DND-41 (cell line): Measurements from ENCODE around the gene PTPDC1.

ENCODE experiments used
- ATAC-seq: fragments of 200-7000 bp; cut with Tn5 transposase; 3 replicates; pipeline ENCODE4 v1.9.1; 2021; ENCODE audit warnings: low read depth; ENCODE audit not compliant: insufficient read depth
- DNase-seq: peaks from one replicate; pipeline ENCODE4 v3.0.0-alpha.2; 2020
- H2AFZ ChIP-seq: 2 replicates; pipeline ENCODE4 v1.6.0; 2012; ENCODE audit warnings: low read depth, low read length
- H3K27ac ChIP-seq: 2 replicates; pipeline ENCODE4 v1.5.1; 2012; ENCODE audit warnings: low read length, inconsistent platforms
- H3K27me3 ChIP-seq: fragments of 200-600 bp; sonication (generic); 2 replicates; pipeline ENCODE4 v1.6.0; 2012; ENCODE audit warnings: low read length, mild to moderate bottlenecking, inconsistent platforms; ENCODE audit not compliant: insufficient read depth, poor library complexity
- H3K36me3 ChIP-seq: 2 replicates; pipeline ENCODE4 v1.5.1; 2012; ENCODE audit warnings: low read length, inconsistent platforms; ENCODE audit not compliant: insufficient read depth
- H3K4me1 ChIP-seq: 2 replicates; pipeline ENCODE4 v1.5.1; 2012; ENCODE audit warnings: mild to moderate bottlenecking, low read length; ENCODE audit not compliant: insufficient read depth
- H3K4me2 ChIP-seq: 2 replicates; pipeline ENCODE4 v1.6.0; 2012; ENCODE audit warnings: mild to moderate bottlenecking, moderate library complexity, low read length, inconsistent platforms; ENCODE audit not compliant: insufficient read depth
- H3K4me3 ChIP-seq, 2 experiments: fragments of 200-600 bp in 1 of 2; shearing (Covaris generic) in 1 of 2; 2 replicates each; pipeline ENCODE4 v1.5.1; 2012 to 2016; ENCODE audit warnings: inconsistent platforms in 2 of 2, low read length in 2 of 2, mild to moderate bottlenecking in 2 of 2, low read depth in 1 of 2, moderate library complexity in 1 of 2
- H3K79me2 ChIP-seq: 2 replicates; pipeline ENCODE4 v1.6.0; 2012; ENCODE audit warnings: low read length, inconsistent platforms; ENCODE audit not compliant: insufficient read depth
- H3K9ac ChIP-seq: 2 replicates; pipeline ENCODE4 v1.6.0; 2012; ENCODE audit warnings: low read depth, mild to moderate bottlenecking, inconsistent platforms, low read length, moderate library complexity
- H3K9me3 ChIP-seq: 2 replicates; pipeline ENCODE4 v1.5.1; 2012; ENCODE audit warnings: low read length, moderate library complexity, mild to moderate bottlenecking, inconsistent platforms; ENCODE audit not compliant: insufficient read depth, severe bottlenecking
- H4K20me1 ChIP-seq: 2 replicates; pipeline ENCODE4 v1.6.0; 2012; ENCODE audit warnings: low read length; ENCODE audit not compliant: insufficient read depth
- EZH2 ChIP-seq: IDR thresholded peaks from 3 replicates; pipeline ENCODE4 v1.6.1; 2012; ENCODE audit warnings: borderline replicate concordance, low read depth, mild to moderate bottlenecking, moderate library complexity, low read length, inconsistent platforms; ENCODE audit not compliant: severe bottlenecking
- TF ChIP-seq, protein P1 (sequence below): IDR thresholded peaks from 2 replicates; pipeline ENCODE4 v1.5.1; 2012; ENCODE audit warnings: borderline replicate concordance, low read length, moderate library complexity, mild to moderate bottlenecking; ENCODE audit not compliant: poor library complexity, severe bottlenecking; ENCODE audit errors: extremely low read depth

Gene PTPDC1

DNA sequence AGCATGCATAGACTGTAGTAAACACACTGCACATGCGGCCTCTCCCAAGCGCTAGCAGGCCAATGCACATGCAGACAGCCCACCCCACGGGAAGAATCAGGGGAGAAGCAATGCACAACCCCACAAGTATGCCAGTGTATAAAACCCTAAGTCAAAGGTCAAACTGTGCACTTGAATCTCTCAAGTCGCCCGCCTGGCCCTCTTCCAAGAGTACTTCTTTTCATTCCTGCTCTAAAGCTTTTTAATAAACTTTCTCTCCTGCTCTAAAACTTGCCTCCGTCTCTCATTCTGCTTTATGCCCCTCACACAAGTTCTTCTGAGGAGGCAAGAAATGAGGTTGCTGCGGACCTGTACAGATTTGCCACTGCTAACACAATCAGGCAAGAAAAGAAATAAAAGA lies 50.4 kb downstream of the PTPDC1 start:
- Histone ChIP-seq H3K27ac (no peak overlapping the region), H3K36me3 (no peaks in the 10 kb centered on the region), H3K4me2 (no peak overlapping the region), H3K4me1 (no peaks in the 10 kb centered on the region), H3K27me3 (no peaks in the 10 kb centered on the region), H3K9ac (no peak overlapping the region), H3K9me3 (no peaks in the 10 kb centered on the region), H3K79me2 (no peaks in the 10 kb centered on the region), H3K4me3 (no peak overlapping the region), H2AFZ (no peak overlapping the region), H4K20me1 (no peaks in the 10 kb centered on the region)
- TF ChIP-seq EZH2 = no peak
- TF ChIP-seq, protein P1, sequence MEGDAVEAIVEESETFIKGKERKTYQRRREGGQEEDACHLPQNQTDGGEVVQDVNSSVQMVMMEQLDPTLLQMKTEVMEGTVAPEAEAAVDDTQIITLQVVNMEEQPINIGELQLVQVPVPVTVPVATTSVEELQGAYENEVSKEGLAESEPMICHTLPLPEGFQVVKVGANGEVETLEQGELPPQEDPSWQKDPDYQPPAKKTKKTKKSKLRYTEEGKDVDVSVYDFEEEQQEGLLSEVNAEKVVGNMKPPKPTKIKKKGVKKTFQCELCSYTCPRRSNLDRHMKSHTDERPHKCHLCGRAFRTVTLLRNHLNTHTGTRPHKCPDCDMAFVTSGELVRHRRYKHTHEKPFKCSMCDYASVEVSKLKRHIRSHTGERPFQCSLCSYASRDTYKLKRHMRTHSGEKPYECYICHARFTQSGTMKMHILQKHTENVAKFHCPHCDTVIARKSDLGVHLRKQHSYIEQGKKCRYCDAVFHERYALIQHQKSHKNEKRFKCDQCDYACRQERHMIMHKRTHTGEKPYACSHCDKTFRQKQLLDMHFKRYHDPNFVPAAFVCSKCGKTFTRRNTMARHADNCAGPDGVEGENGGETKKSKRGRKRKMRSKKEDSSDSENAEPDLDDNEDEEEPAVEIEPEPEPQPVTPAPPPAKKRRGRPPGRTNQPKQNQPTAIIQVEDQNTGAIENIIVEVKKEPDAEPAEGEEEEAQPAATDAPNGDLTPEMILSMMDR = no peak
- ATAC-seq = no peak
- DNase-seq = no peak

- H4K20me1 ChIP-seq = no peaks in the 10 kb centered on the region
- H3K79me2 ChIP-seq = no peaks in the 10 kb centered on the region
- no peak overlapping the region for H3K4me3 ChIP-seq
- no peaks in the 10 kb centered on the region for H3K27me3 ChIP-seq
- H3K9me3 ChIP-seq = no peaks in the 10 kb centered on the region
- no peak for DNase-seq
- ATAC-seq = no peak
- no peak for TF ChIP-seq EZH2
- TF ChIP-seq, protein P1 = no peak
- H3K36me3 ChIP-seq = no peaks in the 10 kb centered on the region
- no peak overlapping the region for H3K27ac ChIP-seq
- no peak overlapping the region for H3K9ac ChIP-seq
- H3K4me1 ChIP-seq = no peaks in the 10 kb centered on the region
- H3K4me2 ChIP-seq = no peak overlapping the region
- no peak overlapping the region for H2AFZ ChIP-seq
Measured at GRCh38 chr9:94135222-94135621, 51.0 kb downstream of the PTPDC1 start.

DNA sequence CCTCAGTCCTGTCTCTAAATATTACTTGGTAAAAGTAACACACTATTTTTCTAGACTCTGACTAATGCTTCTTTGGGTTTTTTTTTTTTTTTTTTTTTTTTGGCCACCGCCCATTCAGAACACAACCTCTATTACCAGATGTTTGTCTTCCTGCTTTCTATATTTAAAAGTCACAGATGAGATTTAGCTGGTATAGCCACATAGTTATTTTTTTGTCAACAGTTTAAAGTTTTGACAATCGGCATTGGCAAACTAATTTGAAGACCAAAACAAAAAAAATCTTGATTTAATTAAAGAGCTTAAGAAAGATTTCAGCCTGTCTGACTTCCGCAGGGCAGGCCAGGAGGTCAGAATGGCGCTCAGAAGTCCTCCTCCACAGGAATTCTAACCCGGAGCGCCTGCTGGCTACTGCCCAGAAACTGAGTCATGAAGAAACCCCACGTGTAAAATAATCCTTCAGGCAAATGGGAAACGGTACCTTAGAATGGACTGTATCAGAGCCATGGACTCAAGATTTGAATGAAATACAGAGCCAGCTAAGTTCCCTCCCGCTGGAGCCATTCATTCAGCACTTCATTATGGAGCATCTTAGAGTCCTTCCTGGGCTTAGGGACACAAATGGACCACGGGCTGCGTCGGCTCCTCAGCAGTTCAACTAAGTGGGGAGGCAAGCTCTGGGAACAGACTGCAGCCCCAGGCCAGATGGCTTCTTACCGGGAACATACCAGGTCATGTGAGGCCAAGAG lies 55.6 kb downstream of the PTPDC1 start:
- Histone ChIP-seq H4K20me1 (no peaks in the 10 kb centered on the region), H3K4me1 (no peaks in the 10 kb centered on the region), H3K36me3 (no peaks in the 10 kb centered on the region), H3K9ac (no peak overlapping the region), H3K79me2 (no peaks in the 10 kb centered on the region), H3K27ac (no peak overlapping the region), H3K4me2 (no peak overlapping the region), H2AFZ (no peak overlapping the region), H3K27me3 (no peaks in the 10 kb centered on the region), H3K9me3 (no peaks in the 10 kb centered on the region), H3K4me3 (no peak overlapping the region)
- TF ChIP-seq, protein P1 = no peak
- no peak for TF ChIP-seq EZH2
- no peak for ATAC-seq
- no peak for DNase-seq

- no peak for DNase-seq
- no peak for ATAC-seq
- Histone ChIP-seq H3K4me2 (no peak overlapping the region), H3K79me2 (no peaks in the 10 kb centered on the region), H2AFZ (no peak overlapping the region), H3K27ac (no peak overlapping the region), H3K4me1 (no peaks in the 10 kb centered on the region), H3K9ac (no peak overlapping the region), H4K20me1 (no peaks in the 10 kb centered on the region), H3K36me3 (no peaks in the 10 kb centered on the region), H3K4me3 (no peak overlapping the region), H3K27me3 (no peaks in the 10 kb centered on the region), H3K9me3 (no peaks in the 10 kb centered on the region)
- TF ChIP-seq EZH2 = no peak
- TF ChIP-seq, protein P1 = no peak
Measured at GRCh38 chr9:94140418-94140780, 56.1 kb downstream of the PTPDC1 start.
